Measurements from ENCODE around the gene STEAP3.

DNA sequence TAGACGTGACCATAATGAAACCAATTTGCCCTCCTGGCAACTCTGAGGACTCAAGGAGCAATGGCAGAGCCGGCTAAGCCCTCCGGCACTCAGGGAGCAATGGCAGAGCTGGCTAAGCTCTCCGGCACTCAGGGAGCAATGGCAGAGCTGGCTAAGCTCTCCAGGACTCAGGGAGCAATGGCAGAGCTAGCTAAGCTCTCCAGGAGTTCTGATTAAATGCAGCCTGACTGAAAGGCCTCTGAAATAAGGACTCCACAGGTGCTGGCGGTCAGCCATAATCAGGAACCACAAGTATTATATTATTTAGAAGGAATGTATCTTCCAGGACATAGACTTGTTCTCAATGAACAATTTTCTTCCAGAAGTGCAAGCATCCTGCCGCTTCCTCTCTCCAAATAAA lies 77.8 kb downstream of the STEAP3 start:
- TF ChIP-seq CTCF (IDR thresholded peaks at IDR 0.05) (no peak), ZFX (IDR thresholded peaks at IDR 0.05; ENCODE audit: borderline replicate concordance) (no peak)

Data from 22Rv1 (cell line).